Pancreas (tissue), 10 donors: Measurements from ENCODE around the gene SUN1. TPM values are rescaled to one million over a fixed set of nuclear protein-coding genes. Genes with fewer than 3 reads are reported as not detected.

Source experiments
- ATAC-seq, 4 donors: fragments of 200-7000 bp; cut with Tn5 transposase; one replicate each; pipeline versions ENCODE4 v1.8.0 to v1.9.1; 2020; ENCODE audit warnings: mild to moderate bottlenecking in 4 of 4, moderate library complexity in 4 of 4
- DNase-seq, 6 donors: peaks; one replicate each; pipeline ENCODE4 v3.0.0-alpha.2; 2020
- FAIRE-seq: peaks from 2 replicates; lab custom pipeline; 2012; peaks lifted over from hg19 to GRCh38; lab: Jason Lieb, UNC
- H3K27ac ChIP-seq, 4 donors: fragments of 200-600 bp; sonication (generic); 1 replicate in 3 of 4; 2 replicates in 1 of 4; pipeline versions ENCODE4 v1.5.0 to v1.8.0; 2020
- H3K27me3 ChIP-seq, 4 donors: fragments of 200-600 bp; one replicate each; pipeline ENCODE4 v1.8.0; 2021
- H3K36me3 ChIP-seq, 3 donors: fragments of 200-600 bp; sonication (generic) in 1 of 3; one replicate each; pipeline versions ENCODE4 v1.5.0 to v1.8.0; 2020 to 2021
- H3K4me1 ChIP-seq, 3 donors: fragments of 200-600 bp; one replicate each; pipeline ENCODE4 v1.8.0; 2021
- H3K4me3 ChIP-seq, 4 donors: fragments of 200-600 bp; sonication (generic) in 2 of 4; one replicate each; pipeline versions ENCODE4 v1.5.0 to v1.8.0; 2020 to 2021
- H3K9me3 ChIP-seq, 4 donors: fragments of 200-600 bp; one replicate each; pipeline ENCODE4 v1.8.0; 2021
- WGBS, 2 donors: extraction: QIAGEN DNeasy Blood & Tissue Kit; methylation state at CpG; one replicate each; pipeline ENCODE4 v1.1.7; 2013; 5-methylcytosine and 5-hydroxymethylcytosine counted together
- intact Hi-C, 3 donors: fragments of 100-400 bp; cut with DNase I; formaldehyde crosslinking; loops; one replicate each; pipeline versions ENCODE4 v1.11.1 to v1.14.2; 2022
- polyA plus RNA-seq, 2 donors: library from polyadenylated mRNA; stranded (reverse); fragments of 200-250 nt; gene quantifications; one replicate each; pipeline ENCODE4 v1.2.3, GENCODE V29; 2013
- total RNA-seq, 6 donors: library from RNA; stranded (reverse); fragmentation: NEBNext Ultra II Directional in 4 of 6; extraction: Animal tissue kit (Norgen Biotek cat#: 25700) in 4 of 6; gene quantifications; one replicate each; pipeline versions ENCODE4 v1.2.1 to v1.2.4, GENCODE V29; 2021 to 2023
- TF ChIP-seq, protein P1 (sequence below), 4 donors: fragments of 200-600 bp; sonication (generic) in 3 of 4; IDR thresholded peaks; one replicate each; pipeline versions ENCODE4 v1.5.0 to v1.8.0; 2021; ENCODE audit warnings: antibody characterized with exemption in 4 of 4
- donor health status: healthy with polysubstance abuse.
- donor health status: DM: no; HTN: no; CAD: no; lungs with moderate emphysema.
- donor health status: DM: no; HTN: no; CAD: no.
- donor health status: control.
- donor health status: control.
- donor health status: Bipolar disorder and iron deficiency.
- donor health status: DM: yes; HTN: yes; CAD: no.
- donor health status: DM: no; HTN: no; CAD: no.
- donor health status: DM: no; HTN: no; CAD: no.
- donor health status: DM: yes; HTN: yes; CAD: no.

Gene SUN1
- total and polyA plus RNA-seq, 8 donors, result 42.6 to 93.2 (median 55.9) TPM

- peak in 1 of 4 donors; percentile 11 for ATAC-seq
Measured at GRCh38 chr7:920351-921070, 88.2 kb downstream of the SUN1 start.

DNA sequence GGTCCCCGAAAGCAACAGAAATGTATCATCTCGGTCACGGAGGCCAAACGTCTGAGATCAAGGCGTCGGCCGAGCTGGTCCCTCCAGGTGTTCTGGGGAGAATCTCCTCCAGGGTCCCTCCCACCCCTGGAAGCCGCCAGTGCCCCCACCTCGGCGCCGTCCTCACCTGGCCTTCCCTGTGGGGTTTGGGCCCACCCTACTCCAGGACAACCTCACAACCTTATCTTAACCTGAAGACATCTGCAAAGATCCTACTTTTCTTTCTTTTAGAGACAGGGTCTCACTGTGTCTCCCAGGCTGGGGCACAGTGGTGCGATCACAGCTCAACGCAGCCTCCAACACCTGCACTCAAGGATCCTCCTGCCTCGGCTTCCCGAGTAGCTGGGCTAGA, 88.8 kb downstream of the SUN1 start:
- H3K4me3 ChIP-seq, result no peak overlapping the region
- DNase-seq (peak in 4 of 6 donors; percentile 8 to 45 (median 27)), FAIRE-seq (no peak), ATAC-seq (no peak)
- H3K9me3 ChIP-seq, result no peaks in the 10 kb centered on the region
- no peak overlapping the region for H3K27ac ChIP-seq
- H3K36me3 ChIP-seq, result no peaks in the 10 kb centered on the region
- intact Hi-C loops, result no loop called here
- H3K27me3 ChIP-seq, result no peaks in the 10 kb centered on the region
- H3K4me1 ChIP-seq, result no peaks in the 10 kb centered on the region
- 92 to 97% methylated on average over 15 of the region's 15 CpGs for WGBS, 2 donors
- TF ChIP-seq, protein P1, sequence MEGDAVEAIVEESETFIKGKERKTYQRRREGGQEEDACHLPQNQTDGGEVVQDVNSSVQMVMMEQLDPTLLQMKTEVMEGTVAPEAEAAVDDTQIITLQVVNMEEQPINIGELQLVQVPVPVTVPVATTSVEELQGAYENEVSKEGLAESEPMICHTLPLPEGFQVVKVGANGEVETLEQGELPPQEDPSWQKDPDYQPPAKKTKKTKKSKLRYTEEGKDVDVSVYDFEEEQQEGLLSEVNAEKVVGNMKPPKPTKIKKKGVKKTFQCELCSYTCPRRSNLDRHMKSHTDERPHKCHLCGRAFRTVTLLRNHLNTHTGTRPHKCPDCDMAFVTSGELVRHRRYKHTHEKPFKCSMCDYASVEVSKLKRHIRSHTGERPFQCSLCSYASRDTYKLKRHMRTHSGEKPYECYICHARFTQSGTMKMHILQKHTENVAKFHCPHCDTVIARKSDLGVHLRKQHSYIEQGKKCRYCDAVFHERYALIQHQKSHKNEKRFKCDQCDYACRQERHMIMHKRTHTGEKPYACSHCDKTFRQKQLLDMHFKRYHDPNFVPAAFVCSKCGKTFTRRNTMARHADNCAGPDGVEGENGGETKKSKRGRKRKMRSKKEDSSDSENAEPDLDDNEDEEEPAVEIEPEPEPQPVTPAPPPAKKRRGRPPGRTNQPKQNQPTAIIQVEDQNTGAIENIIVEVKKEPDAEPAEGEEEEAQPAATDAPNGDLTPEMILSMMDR (IDR thresholded peaks at IDR 0.05), result no peak

More at GRCh38 chr7:920351-921070, 88.2 kb downstream of the SUN1 start:
- FAIRE-seq (no peak), DNase-seq (peak in 4 of 6 donors; percentile 11 to 64 (median 33))
- Histone ChIP-seq H3K4me3 (no peak overlapping the region), H3K27ac (no peak overlapping the region), H3K4me1 (no peaks in the 10 kb centered on the region), H3K27me3 (no peaks in the 10 kb centered on the region), H3K9me3 (no peaks in the 10 kb centered on the region), H3K36me3 (no peaks in the 10 kb centered on the region)
- TF ChIP-seq, protein P1 (IDR thresholded peaks at IDR 0.05), result no peak
- intact Hi-C loops, result no loop called here
- 89 to 90% methylated on average over 32 to 40 of the region's 40 CpGs for WGBS, 2 donors

- Histone ChIP-seq H3K27ac (no peak overlapping the region), H3K36me3 (no peaks in the 10 kb centered on the region), H3K4me3 (no peak overlapping the region), H3K4me1 (no peaks in the 10 kb centered on the region), H3K9me3 (no peaks in the 10 kb centered on the region), H3K27me3 (no peaks in the 10 kb centered on the region)
- WGBS, 2 donors, result 86 to 87% methylated on average over 36 of the region's 36 CpGs
- ATAC-seq, result no peak
- peak in 4 of 6 donors; percentile 9 to 69 (median 36) for DNase-seq
- TF ChIP-seq, protein P1 (IDR thresholded peaks at IDR 0.05), result no peak
- FAIRE-seq, result no peak
- intact Hi-C loops, result no loop called here
Measured at GRCh38 chr7:921581-922333, 89.5 kb downstream of the SUN1 start.

- no peak overlapping the region for H3K27ac ChIP-seq
Measured at GRCh38 chr7:922334-923107, 90.2 kb downstream of the SUN1 start.

More at GRCh38 chr7:922334-923107, 90.2 kb downstream of the SUN1 start:
- DNase-seq (peak in 4 of 6 donors; percentile 10 to 62 (median 28)), ATAC-seq (no peak), FAIRE-seq (no peak)
- intact Hi-C loops, result no loop called here
- Histone ChIP-seq H3K4me3 (no peak overlapping the region), H3K4me1 (no peaks in the 10 kb centered on the region), H3K9me3 (no peaks in the 10 kb centered on the region), H3K36me3 (no peaks in the 10 kb centered on the region), H3K27me3 (no peaks in the 10 kb centered on the region)
- TF ChIP-seq, protein P1 (IDR thresholded peaks at IDR 0.05), result no peak
- WGBS, 2 donors, result 79 to 80% methylated on average over 28 to 29 of the region's 29 CpGs
